Esophagus squamous epithelium (tissue), 4 donors: ENCODE results near the gene CERT1.

Experiments
- CTCF ChIP-seq, 6 experiments: fragments of 450-650 bp in 4 of 6; fragments of 200-600 bp in 2 of 6; sonication (generic) in 2 of 6; IDR thresholded peaks; one replicate each; pipeline ENCODE4 v1.5.1; 2016 to 2019; ENCODE audit warnings: antibody characterized with exemption in 6 of 6, mild to moderate bottlenecking in 4 of 6, moderate library complexity in 4 of 6
- POLR2A ChIP-seq, 4 donors: fragments of 450-650 bp; IDR thresholded peaks; one replicate each; pipeline ENCODE4 v1.6.1; 2017; ENCODE audit warnings: antibody characterized with exemption in 4 of 4, mild to moderate bottlenecking in 4 of 4, moderate library complexity in 3 of 4

GRCh38 chr5:75469017-75469416 is 42.4 kb downstream of the CERT1 start:
- TF ChIP-seq CTCF (IDR thresholded peaks at IDR 0.05): no peak
- TF ChIP-seq POLR2A (IDR thresholded peaks at IDR 0.05): no peak
